ENCODE measurements around the gene NT5C2.
A peak's percentile ranks its signal among the peaks of the same experiment; 100 is the strongest.

DNA sequence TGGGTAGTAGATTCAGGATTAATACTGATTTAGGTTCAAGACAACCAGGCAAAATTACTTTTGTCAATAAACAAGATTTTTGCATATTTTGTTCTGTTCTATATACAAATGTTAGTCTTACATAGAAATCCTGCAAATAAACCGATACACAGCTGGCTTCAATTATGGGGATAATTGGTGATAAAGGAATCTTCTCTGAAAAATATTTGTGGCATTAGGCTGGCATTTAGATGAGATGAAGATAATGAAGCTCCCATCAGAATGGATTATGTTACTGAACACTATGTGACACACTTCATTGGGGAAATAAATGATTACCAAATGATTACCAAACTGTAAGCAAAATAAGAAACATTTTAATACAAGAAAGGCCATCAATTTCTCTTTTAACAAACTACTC is 65.8 kb downstream of the NT5C2 start:
- TF ChIP-seq RFX5 (IDR thresholded peaks at IDR 0.05; ENCODE audit: low read length), result no peak
- TF ChIP-seq, protein P1, sequence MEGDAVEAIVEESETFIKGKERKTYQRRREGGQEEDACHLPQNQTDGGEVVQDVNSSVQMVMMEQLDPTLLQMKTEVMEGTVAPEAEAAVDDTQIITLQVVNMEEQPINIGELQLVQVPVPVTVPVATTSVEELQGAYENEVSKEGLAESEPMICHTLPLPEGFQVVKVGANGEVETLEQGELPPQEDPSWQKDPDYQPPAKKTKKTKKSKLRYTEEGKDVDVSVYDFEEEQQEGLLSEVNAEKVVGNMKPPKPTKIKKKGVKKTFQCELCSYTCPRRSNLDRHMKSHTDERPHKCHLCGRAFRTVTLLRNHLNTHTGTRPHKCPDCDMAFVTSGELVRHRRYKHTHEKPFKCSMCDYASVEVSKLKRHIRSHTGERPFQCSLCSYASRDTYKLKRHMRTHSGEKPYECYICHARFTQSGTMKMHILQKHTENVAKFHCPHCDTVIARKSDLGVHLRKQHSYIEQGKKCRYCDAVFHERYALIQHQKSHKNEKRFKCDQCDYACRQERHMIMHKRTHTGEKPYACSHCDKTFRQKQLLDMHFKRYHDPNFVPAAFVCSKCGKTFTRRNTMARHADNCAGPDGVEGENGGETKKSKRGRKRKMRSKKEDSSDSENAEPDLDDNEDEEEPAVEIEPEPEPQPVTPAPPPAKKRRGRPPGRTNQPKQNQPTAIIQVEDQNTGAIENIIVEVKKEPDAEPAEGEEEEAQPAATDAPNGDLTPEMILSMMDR (IDR thresholded peaks at IDR 0.05), result no peak
- TF ChIP-seq GABPA (IDR thresholded peaks at IDR 0.05; ENCODE audit: low read depth), result peak; percentile 7; the same call in 1 of the 2 replicates
- TF ChIP-seq, protein P2, sequence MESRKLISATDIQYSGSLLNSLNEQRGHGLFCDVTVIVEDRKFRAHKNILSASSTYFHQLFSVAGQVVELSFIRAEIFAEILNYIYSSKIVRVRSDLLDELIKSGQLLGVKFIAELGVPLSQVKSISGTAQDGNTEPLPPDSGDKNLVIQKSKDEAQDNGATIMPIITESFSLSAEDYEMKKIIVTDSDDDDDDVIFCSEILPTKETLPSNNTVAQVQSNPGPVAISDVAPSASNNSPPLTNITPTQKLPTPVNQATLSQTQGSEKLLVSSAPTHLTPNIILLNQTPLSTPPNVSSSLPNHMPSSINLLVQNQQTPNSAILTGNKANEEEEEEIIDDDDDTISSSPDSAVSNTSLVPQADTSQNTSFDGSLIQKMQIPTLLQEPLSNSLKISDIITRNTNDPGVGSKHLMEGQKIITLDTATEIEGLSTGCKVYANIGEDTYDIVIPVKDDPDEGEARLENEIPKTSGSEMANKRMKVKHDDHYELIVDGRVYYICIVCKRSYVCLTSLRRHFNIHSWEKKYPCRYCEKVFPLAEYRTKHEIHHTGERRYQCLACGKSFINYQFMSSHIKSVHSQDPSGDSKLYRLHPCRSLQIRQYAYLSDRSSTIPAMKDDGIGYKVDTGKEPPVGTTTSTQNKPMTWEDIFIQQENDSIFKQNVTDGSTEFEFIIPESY (IDR thresholded peaks at IDR 0.05; ENCODE audit: borderline replicate concordance, low read depth), result no peak
- TF ChIP-seq, protein P3, sequence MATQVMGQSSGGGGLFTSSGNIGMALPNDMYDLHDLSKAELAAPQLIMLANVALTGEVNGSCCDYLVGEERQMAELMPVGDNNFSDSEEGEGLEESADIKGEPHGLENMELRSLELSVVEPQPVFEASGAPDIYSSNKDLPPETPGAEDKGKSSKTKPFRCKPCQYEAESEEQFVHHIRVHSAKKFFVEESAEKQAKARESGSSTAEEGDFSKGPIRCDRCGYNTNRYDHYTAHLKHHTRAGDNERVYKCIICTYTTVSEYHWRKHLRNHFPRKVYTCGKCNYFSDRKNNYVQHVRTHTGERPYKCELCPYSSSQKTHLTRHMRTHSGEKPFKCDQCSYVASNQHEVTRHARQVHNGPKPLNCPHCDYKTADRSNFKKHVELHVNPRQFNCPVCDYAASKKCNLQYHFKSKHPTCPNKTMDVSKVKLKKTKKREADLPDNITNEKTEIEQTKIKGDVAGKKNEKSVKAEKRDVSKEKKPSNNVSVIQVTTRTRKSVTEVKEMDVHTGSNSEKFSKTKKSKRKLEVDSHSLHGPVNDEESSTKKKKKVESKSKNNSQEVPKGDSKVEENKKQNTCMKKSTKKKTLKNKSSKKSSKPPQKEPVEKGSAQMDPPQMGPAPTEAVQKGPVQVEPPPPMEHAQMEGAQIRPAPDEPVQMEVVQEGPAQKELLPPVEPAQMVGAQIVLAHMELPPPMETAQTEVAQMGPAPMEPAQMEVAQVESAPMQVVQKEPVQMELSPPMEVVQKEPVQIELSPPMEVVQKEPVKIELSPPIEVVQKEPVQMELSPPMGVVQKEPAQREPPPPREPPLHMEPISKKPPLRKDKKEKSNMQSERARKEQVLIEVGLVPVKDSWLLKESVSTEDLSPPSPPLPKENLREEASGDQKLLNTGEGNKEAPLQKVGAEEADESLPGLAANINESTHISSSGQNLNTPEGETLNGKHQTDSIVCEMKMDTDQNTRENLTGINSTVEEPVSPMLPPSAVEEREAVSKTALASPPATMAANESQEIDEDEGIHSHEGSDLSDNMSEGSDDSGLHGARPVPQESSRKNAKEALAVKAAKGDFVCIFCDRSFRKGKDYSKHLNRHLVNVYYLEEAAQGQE (IDR thresholded peaks at IDR 0.05; ENCODE audit: low read depth, low read length), result no peak

Data from SK-N-SH (cell line).